Sigmoid colon (tissue), 7 donors: ENCODE measurements around the gene SCARB1. TPM values are rescaled to one million over a fixed set of nuclear protein-coding genes. Genes with fewer than 3 reads are reported as not detected.

Experiments
- DNase-seq: peaks from one replicate; pipeline ENCODE4 v3.0.0-alpha.2; 2019
- H3K27ac ChIP-seq, 4 donors: fragments of 200-600 bp; sonication (generic); one replicate each; pipeline ENCODE4 v1.5.1; 2016 to 2019; ENCODE audit warnings: mild to moderate bottlenecking in 1 of 4
- H3K27me3 ChIP-seq, 3 donors: fragments of 200-600 bp; sonication (generic); one replicate each; pipeline ENCODE4 v1.5.1; 2019; ENCODE audit warnings: mild to moderate bottlenecking in 1 of 3
- H3K36me3 ChIP-seq, 4 donors: fragments of 200-600 bp; sonication (generic); one replicate each; pipeline ENCODE4 v1.5.1; 2016 to 2019
- H3K4me1 ChIP-seq, 4 donors: fragments of 200-600 bp; sonication (generic); one replicate each; pipeline ENCODE4 v1.5.1; 2017 to 2019
- H3K4me3 ChIP-seq, 4 donors: fragments of 200-600 bp; sonication (generic); one replicate each; pipeline ENCODE4 v1.5.1; 2017 to 2019; ENCODE audit warnings: mild to moderate bottlenecking in 2 of 4, moderate library complexity in 1 of 4
- H3K9me3 ChIP-seq, 4 donors: fragments of 200-600 bp in 3 of 4; sonication (generic) in 3 of 4; one replicate each; pipeline versions ENCODE4 v1.5.1 to v1.6.1; 2013 to 2019
- CTCF ChIP-seq, 4 experiments: fragments of 450-650 bp in 3 of 4; fragments of 200-600 bp in 1 of 4; IDR thresholded peaks; one replicate each; pipeline ENCODE4 v1.5.1; 2016 to 2019; ENCODE audit warnings: antibody characterized with exemption in 4 of 4, mild to moderate bottlenecking in 3 of 4, moderate library complexity in 2 of 4
- EP300 ChIP-seq, 4 donors: sonication (generic); formaldehyde crosslinking; IDR thresholded peaks; one replicate each; pipeline ENCODE4 v1.6.1; 2017; ENCODE audit warnings: antibody characterized with exemption in 4 of 4
- POLR2A ChIP-seq, 2 donors: fragments of 450-650 bp; IDR thresholded peaks; one replicate each; pipeline ENCODE4 v1.6.1; 2016; ENCODE audit warnings: antibody characterized with exemption in 2 of 2, mild to moderate bottlenecking in 2 of 2, moderate library complexity in 2 of 2
- POLR2AphosphoS5 ChIP-seq, 4 donors: sonication (generic); formaldehyde crosslinking; IDR thresholded peaks; one replicate each; pipeline ENCODE4 v1.6.1; 2017; ENCODE audit warnings: antibody characterized with exemption in 4 of 4
- WGBS, 2 donors: extraction: QIAGEN DNeasy Blood & Tissue Kit; methylation state at CpG; one replicate each; pipeline ENCODE4 v1.1.7; 2013; 5-methylcytosine and 5-hydroxymethylcytosine counted together
- intact Hi-C: fragments of 100-400 bp; cut with DNase I; formaldehyde crosslinking; loops from one replicate; pipeline ENCODE4 v1.15.1; 2023
- polyA plus RNA-seq, 3 donors: library from polyadenylated mRNA; stranded (reverse); fragments of 200-250 nt; gene quantifications; one replicate each; pipeline ENCODE4 v1.2.3, GENCODE V29; 2013
- total RNA-seq, 4 donors: library from RNA; depleted of rRNA; stranded (reverse); fragments of >200 nt; gene quantifications; one replicate each; pipeline ENCODE4 v1.1.0, GENCODE V29; 2016
- donor health status: healthy with polysubstance abuse.
- donor health status: Bipolar disorder and iron deficiency.
- donor health status: healthy.

Gene SCARB1
- total and polyA plus RNA-seq, 7 donors = 4.2 to 36.4 (median 11.4) TPM

GRCh38 chr12:124741211-124741610, 122.5 kb downstream of the SCARB1 start:
- 73 to 95% methylated on average over 7 of the region's 7 CpGs for WGBS, 2 donors
- Histone ChIP-seq H3K27ac (peak overlapping the region; percentile 87 to 95 (median 92)), H3K4me1 (peaks cover 0 to 59% (median 56%) of the 10 kb centered on the region in 4 donors), H3K36me3 (no peaks in the 10 kb centered on the region), H3K9me3 (no peaks in the 10 kb centered on the region), H3K4me3 (no peak overlapping the region), H3K27me3 (no peaks in the 10 kb centered on the region)
- no peak for DNase-seq
- TF ChIP-seq CTCF (IDR thresholded peaks at IDR 0.05) (no peak), POLR2A (IDR thresholded peaks at IDR 0.05) (no peak), EP300 (IDR thresholded peaks at IDR 0.05) (no peak), POLR2AphosphoS5 (IDR thresholded peaks at IDR 0.05) (no peak)
- intact Hi-C loops = no loop called here

GRCh38 chr12:124740691-124741137, 123.0 kb downstream of the SCARB1 start:
- Histone ChIP-seq H3K36me3 (no peaks in the 10 kb centered on the region), H3K27ac (peak overlapping the region; percentile 87 to 95 (median 92)), H3K4me3 (no peak overlapping the region), H3K4me1 (peaks cover 0 to 54% (median 51%) of the 10 kb centered on the region in 4 donors), H3K27me3 (no peaks in the 10 kb centered on the region), H3K9me3 (no peaks in the 10 kb centered on the region)
- intact Hi-C loops = no loop called here
- peak; percentile 83 for DNase-seq
- TF ChIP-seq CTCF (IDR thresholded peaks at IDR 0.05) (no peak), POLR2AphosphoS5 (IDR thresholded peaks at IDR 0.05) (peak in 3 of 4 donors; percentile 31 to 61 (median 40)), EP300 (IDR thresholded peaks at IDR 0.05) (peak in 1 of 4 donors; percentile 34), POLR2A (IDR thresholded peaks at IDR 0.05) (no peak)
- WGBS, 2 donors = 3 to 31% methylated on average over 11 of the region's 11 CpGs

- peak overlapping the region; percentile 87 to 95 (median 92) for H3K27ac ChIP-seq
- H3K27me3 ChIP-seq = no peaks in the 10 kb centered on the region
- intact Hi-C loops = no loop called here
- peaks cover 0 to 47% (median 46%) of the 10 kb centered on the region in 4 donors for H3K4me1 ChIP-seq
- WGBS, 2 donors = 85 to 92% methylated on average over 5 of the region's 5 CpGs
- no peaks in the 10 kb centered on the region for H3K36me3 ChIP-seq
- no peak for DNase-seq
- no peaks in the 10 kb centered on the region for H3K9me3 ChIP-seq
- H3K4me3 ChIP-seq = no peak overlapping the region
- TF ChIP-seq POLR2A (IDR thresholded peaks at IDR 0.05) (no peak), EP300 (IDR thresholded peaks at IDR 0.05) (no peak)
These were observed 123.6 kb downstream of the SCARB1 start for GRCh38 chr12:124739953-124740561.

GRCh38 chr12:124738636-124739467, 124.8 kb downstream of the SCARB1 start:
- Histone ChIP-seq H3K4me3 (no peak overlapping the region), H3K9me3 (no peaks in the 10 kb centered on the region), H3K27me3 (no peaks in the 10 kb centered on the region), H3K36me3 (no peaks in the 10 kb centered on the region), H3K27ac (peak overlapping the region in 3 of 4 donors; percentile 87 to 95 (median 92)), H3K4me1 (peaks cover 0 to 36% (median 35%) of the 10 kb centered on the region in 4 donors)
- intact Hi-C loops = no loop called here
- DNase-seq = no peak
- TF ChIP-seq POLR2A (IDR thresholded peaks at IDR 0.05) (no peak), POLR2AphosphoS5 (IDR thresholded peaks at IDR 0.05) (no peak), EP300 (IDR thresholded peaks at IDR 0.05) (no peak), CTCF (IDR thresholded peaks at IDR 0.05) (no peak)
- 82 to 89% methylated on average over 34 of the region's 34 CpGs for WGBS, 2 donors
